Stomach (tissue), 9 donors: Measurements from ENCODE around the gene SIGMAR1. TPM values are rescaled to one million over a fixed set of nuclear protein-coding genes. Genes with fewer than 3 reads are reported as not detected.

ENCODE experiments used
- DNase-seq, 2 donors: peaks; one replicate each; pipeline versions ENCODE4 v3.0.0 to v3.0.0-alpha.2; 2013 to 2019
- H3K27ac ChIP-seq, 5 donors: fragments of 200-600 bp in 4 of 5; sonication (generic) in 4 of 5; one replicate each; pipeline ENCODE4 v1.5.1; 2013 to 2019; ENCODE audit warnings: mild to moderate bottlenecking in 1 of 5, moderate library complexity in 1 of 5
- H3K27me3 ChIP-seq, 3 donors: fragments of 200-600 bp; sonication (generic); one replicate each; pipeline ENCODE4 v1.5.1; 2017 to 2019; ENCODE audit warnings: mixed run types in 1 of 3
- H3K36me3 ChIP-seq, 4 donors: fragments of 200-600 bp; sonication (generic); 1 replicate in 3 of 4; 2 replicates in 1 of 4; pipeline ENCODE4 v1.5.1; 2016 to 2019
- H3K4me1 ChIP-seq, 4 donors: fragments of 200-600 bp; sonication (generic); one replicate each; pipeline ENCODE4 v1.5.1; 2016 to 2019
- H3K4me3 ChIP-seq, 4 donors: fragments of 200-600 bp; sonication (generic) in 3 of 4; one replicate each; pipeline ENCODE4 v1.5.1; 2016 to 2019; ENCODE audit warnings: mild to moderate bottlenecking in 1 of 4
- H3K9me3 ChIP-seq, 4 donors: fragments of 200-600 bp; sonication (generic); one replicate each; pipeline ENCODE4 v1.5.1; 2016 to 2019
- EP300 ChIP-seq: sonication (generic); formaldehyde crosslinking; IDR thresholded peaks from one replicate; pipeline ENCODE4 v1.6.1; 2017; ENCODE audit warnings: antibody characterized with exemption
- POLR2A ChIP-seq, 4 donors: fragments of 450-650 bp; IDR thresholded peaks; one replicate each; pipeline ENCODE4 v1.6.1; 2016; ENCODE audit warnings: antibody characterized with exemption in 4 of 4, control low read depth in 2 of 4, mild to moderate bottlenecking in 1 of 4, moderate library complexity in 1 of 4
- POLR2AphosphoS5 ChIP-seq, 3 donors: sonication (generic); formaldehyde crosslinking; IDR thresholded peaks; one replicate each; pipeline ENCODE4 v1.6.1; 2016; ENCODE audit warnings: antibody characterized with exemption in 3 of 3
- WGBS, 5 donors: extraction: QIAGEN DNeasy Blood & Tissue Kit in 3 of 5; methylation state at CpG; one replicate each; pipeline versions ENCODE4 v1.1.5 to v1.1.7; 2013 to 2018; 5-methylcytosine and 5-hydroxymethylcytosine counted together
- intact Hi-C: fragments of 100-400 bp; cut with DNase I; formaldehyde crosslinking; loops from one replicate; pipeline ENCODE4 v1.15.1; 2023; ENCODE audit warnings: low total_unique reads
- polyA plus RNA-seq, 3 donors: library from polyadenylated mRNA; stranded (reverse); fragments of 200-250 nt; gene quantifications; one replicate each; pipeline ENCODE4 v1.2.3, GENCODE V29; 2013
- total RNA-seq, 5 donors: library from RNA; depleted of rRNA; stranded (reverse); fragments of >200 nt; gene quantifications; one replicate each; pipeline versions ENCODE4 v1.1.0 to v1.2.3, GENCODE V29; 2014 to 2016
- TF ChIP-seq, protein P1 (sequence below), 7 experiments: fragments of 450-650 bp in 4 of 7; fragments of 200-600 bp in 3 of 7; sonication (generic) in 3 of 7; IDR thresholded peaks; one replicate each; pipeline ENCODE4 v1.5.1; 2016 to 2019; ENCODE audit warnings: antibody characterized with exemption in 7 of 7, control low read depth in 2 of 7, mild to moderate bottlenecking in 1 of 7
- donor health status: healthy with polysubstance abuse.
- donor health status: Bipolar disorder and iron deficiency.
- donor health status: healthy.

The SIGMAR1 gene
- total and polyA plus RNA-seq, 8 donors: 19.9 to 124 (median 44.2) TPM

- no peak overlapping the region for H3K27ac ChIP-seq
Observed at GRCh38 chr9:34588671-34589635, 48.6 kb downstream of the SIGMAR1 start.

GRCh38 chr9:34587271-34587670, 50.3 kb downstream of the SIGMAR1 start:
- intact Hi-C loops: loop anchor here (10.0 kb wide), 1 partner anchor 182 kb away; no protein-coding TSS in a partner anchor
- peaks cover 6 to 100% (median 71%) of the 10 kb centered on the region in 3 donors for H3K27me3 ChIP-seq
- peaks cover 32 to 42% (median 38%) of the 10 kb centered on the region in 4 donors for H3K4me1 ChIP-seq
- H3K36me3 ChIP-seq: no peaks in the 10 kb centered on the region
- TF ChIP-seq POLR2A (IDR thresholded peaks at IDR 0.05): no peak
- TF ChIP-seq, protein P1, sequence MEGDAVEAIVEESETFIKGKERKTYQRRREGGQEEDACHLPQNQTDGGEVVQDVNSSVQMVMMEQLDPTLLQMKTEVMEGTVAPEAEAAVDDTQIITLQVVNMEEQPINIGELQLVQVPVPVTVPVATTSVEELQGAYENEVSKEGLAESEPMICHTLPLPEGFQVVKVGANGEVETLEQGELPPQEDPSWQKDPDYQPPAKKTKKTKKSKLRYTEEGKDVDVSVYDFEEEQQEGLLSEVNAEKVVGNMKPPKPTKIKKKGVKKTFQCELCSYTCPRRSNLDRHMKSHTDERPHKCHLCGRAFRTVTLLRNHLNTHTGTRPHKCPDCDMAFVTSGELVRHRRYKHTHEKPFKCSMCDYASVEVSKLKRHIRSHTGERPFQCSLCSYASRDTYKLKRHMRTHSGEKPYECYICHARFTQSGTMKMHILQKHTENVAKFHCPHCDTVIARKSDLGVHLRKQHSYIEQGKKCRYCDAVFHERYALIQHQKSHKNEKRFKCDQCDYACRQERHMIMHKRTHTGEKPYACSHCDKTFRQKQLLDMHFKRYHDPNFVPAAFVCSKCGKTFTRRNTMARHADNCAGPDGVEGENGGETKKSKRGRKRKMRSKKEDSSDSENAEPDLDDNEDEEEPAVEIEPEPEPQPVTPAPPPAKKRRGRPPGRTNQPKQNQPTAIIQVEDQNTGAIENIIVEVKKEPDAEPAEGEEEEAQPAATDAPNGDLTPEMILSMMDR (IDR thresholded peaks at IDR 0.05): no peak
- TF ChIP-seq EP300: no peak
- no peaks in the 10 kb centered on the region for H3K9me3 ChIP-seq
- H3K4me3 ChIP-seq: no peak overlapping the region
- H3K27ac ChIP-seq: no peak overlapping the region
- no peak for DNase-seq
- 36 to 66% (median 49%) methylated on average over 2 of the region's 2 CpGs for WGBS, 5 donors

More at GRCh38 chr9:34588671-34589635, 48.6 kb downstream of the SIGMAR1 start:
- H3K4me1 ChIP-seq: peaks cover 38 to 54% (median 47%) of the 10 kb centered on the region in 4 donors
- intact Hi-C loops: loop anchor here (10.0 kb wide), 1 partner anchor 184 kb away; no protein-coding TSS in a partner anchor
- TF ChIP-seq POLR2A (IDR thresholded peaks at IDR 0.05): no peak
- TF ChIP-seq EP300: no peak
- TF ChIP-seq, protein P1 (IDR thresholded peaks at IDR 0.05): no peak
- TF ChIP-seq POLR2AphosphoS5 (IDR thresholded peaks at IDR 0.05): no peak
- H3K27me3 ChIP-seq: peaks cover 6 to 100% (median 82%) of the 10 kb centered on the region in 3 donors
- peak in 1 of 2 donors; percentile 52 for DNase-seq
- H3K9me3 ChIP-seq: no peaks in the 10 kb centered on the region
- peak overlapping the region; percentile 53 to 66 (median 58) for H3K4me3 ChIP-seq
- no peaks in the 10 kb centered on the region for H3K36me3 ChIP-seq
- WGBS, 5 donors: 2 to 4% (median 3%) methylated on average over 43 to 86 of the region's 86 CpGs

- DNase-seq: no peak
- whole genome bisulfite sequencing, 5 donors: 16 to 39% (median 25%) methylated on average over 11 of the region's 11 CpGs
- intact Hi-C loops: loop anchor here (10.0 kb wide), 1 partner anchor 181 kb away; no protein-coding TSS in a partner anchor
- no peak overlapping the region for H3K27ac ChIP-seq
- H3K4me1 ChIP-seq: peaks cover 23 to 30% (median 27%) of the 10 kb centered on the region in 4 donors
- no peak for TF ChIP-seq POLR2AphosphoS5 (IDR thresholded peaks at IDR 0.05)
- TF ChIP-seq, protein P1 (IDR thresholded peaks at IDR 0.05): no peak
- no peak for TF ChIP-seq POLR2A (IDR thresholded peaks at IDR 0.05)
- TF ChIP-seq EP300: no peak
- peaks cover 6 to 99% (median 70%) of the 10 kb centered on the region in 3 donors for H3K27me3 ChIP-seq
- H3K9me3 ChIP-seq: no peaks in the 10 kb centered on the region
- H3K4me3 ChIP-seq: no peak overlapping the region
- H3K36me3 ChIP-seq: no peaks in the 10 kb centered on the region
Observed at GRCh38 chr9:34585946-34586669, 51.5 kb downstream of the SIGMAR1 start.

DNA sequence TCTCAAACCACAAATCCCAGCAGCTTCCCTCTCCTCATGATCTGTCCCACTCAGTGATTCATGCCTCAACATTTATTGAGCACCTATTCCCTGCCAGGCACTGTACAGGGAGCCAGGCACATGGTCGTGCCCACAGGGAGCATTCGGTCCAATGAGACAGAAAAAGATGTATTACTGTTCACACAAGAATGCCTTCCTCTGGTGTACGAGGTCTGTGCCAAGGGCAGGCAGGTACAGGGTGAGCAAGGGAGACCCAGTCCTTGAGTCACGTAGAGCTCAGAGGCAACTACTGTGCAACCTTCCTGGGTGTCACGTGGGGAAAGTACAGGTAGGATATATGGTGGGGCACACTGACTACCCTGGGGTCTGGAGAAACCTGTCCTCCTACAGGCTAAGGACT, 52.6 kb downstream of the SIGMAR1 start:
- H3K27ac ChIP-seq: no peak overlapping the region
- intact Hi-C loops: loop anchor here (10.0 kb wide), 1 partner anchor 180 kb away; no protein-coding TSS in a partner anchor
- TF ChIP-seq POLR2AphosphoS5 (IDR thresholded peaks at IDR 0.05) (no peak), EP300 (no peak), POLR2A (IDR thresholded peaks at IDR 0.05) (no peak)
- TF ChIP-seq, protein P1 (IDR thresholded peaks at IDR 0.05): no peak
- no peak overlapping the region for H3K4me3 ChIP-seq
- no peaks in the 10 kb centered on the region for H3K36me3 ChIP-seq
- H3K27me3 ChIP-seq: peaks cover 6 to 99% (median 67%) of the 10 kb centered on the region in 3 donors
- WGBS, 5 donors: 62 to 76% (median 71%) methylated on average over 5 of the region's 5 CpGs
- no peaks in the 10 kb centered on the region for H3K9me3 ChIP-seq
- H3K4me1 ChIP-seq: peaks cover 12 to 19% (median 15%) of the 10 kb centered on the region in 4 donors
- DNase-seq: no peak
